ENCODE measurements around the gene CAPN1.

Gene CAPN1
- long read RNA-seq, partial matches to known transcripts = 55 of 828 reads
- long read RNA-seq, other reads (novel, unspliced or antisense) = 773 of 828 reads

- Histone ChIP-seq H3K27me3 (ENCODE audit: insufficient read depth, poor library complexity, severe bottlenecking) (no peaks in the 10 kb centered on the region), H3K27ac (replicated peaks) (peak within 1 kb of the TSS; percentile 70), H3K4me3 (replicated peaks; ENCODE audit: insufficient read depth, low read length) (peak within 1 kb of the TSS; percentile 97)
- peak; percentile 85 to 88 for DNase-seq (ENCODE audit: low read depth in 1 of 2, low spot score in 1 of 2)
- TF ChIP-seq GABPA (IDR thresholded peaks at IDR 0.05; ENCODE audit: low read depth) (no peak), SPI1 (IDR thresholded peaks at IDR 0.05; ENCODE audit: borderline replicate concordance, low read depth) (no peak), POLR2AphosphoS5 (IDR thresholded peaks at IDR 0.05; ENCODE audit: low read depth) (no peak), REST (IDR thresholded peaks at IDR 0.05; ENCODE audit: insufficient replicate concordance, low read depth) (no peak)
- TF ChIP-seq, protein P1, sequence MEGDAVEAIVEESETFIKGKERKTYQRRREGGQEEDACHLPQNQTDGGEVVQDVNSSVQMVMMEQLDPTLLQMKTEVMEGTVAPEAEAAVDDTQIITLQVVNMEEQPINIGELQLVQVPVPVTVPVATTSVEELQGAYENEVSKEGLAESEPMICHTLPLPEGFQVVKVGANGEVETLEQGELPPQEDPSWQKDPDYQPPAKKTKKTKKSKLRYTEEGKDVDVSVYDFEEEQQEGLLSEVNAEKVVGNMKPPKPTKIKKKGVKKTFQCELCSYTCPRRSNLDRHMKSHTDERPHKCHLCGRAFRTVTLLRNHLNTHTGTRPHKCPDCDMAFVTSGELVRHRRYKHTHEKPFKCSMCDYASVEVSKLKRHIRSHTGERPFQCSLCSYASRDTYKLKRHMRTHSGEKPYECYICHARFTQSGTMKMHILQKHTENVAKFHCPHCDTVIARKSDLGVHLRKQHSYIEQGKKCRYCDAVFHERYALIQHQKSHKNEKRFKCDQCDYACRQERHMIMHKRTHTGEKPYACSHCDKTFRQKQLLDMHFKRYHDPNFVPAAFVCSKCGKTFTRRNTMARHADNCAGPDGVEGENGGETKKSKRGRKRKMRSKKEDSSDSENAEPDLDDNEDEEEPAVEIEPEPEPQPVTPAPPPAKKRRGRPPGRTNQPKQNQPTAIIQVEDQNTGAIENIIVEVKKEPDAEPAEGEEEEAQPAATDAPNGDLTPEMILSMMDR (IDR thresholded peaks at IDR 0.05; ENCODE audit: insufficient read depth, low read length) = no peak
Observed at GRCh38 chr11:65181569-65182257, at the start of gene CAPN1. Gene CAPN1 (plus strand): TSS chr11:65181928. CDS start chr11:65182702, 774 bp downstream.

GRCh38 chr11:65132238-65132987, 49.3 kb upstream of the CAPN1 start:
- no peak overlapping the region for H3K4me3 ChIP-seq (replicated peaks; ENCODE audit: insufficient read depth, low read length)
- H3K27ac ChIP-seq (replicated peaks) = peak overlapping the region; percentile 23; the same call in 1 of the 2 replicates
- DNase-seq (ENCODE audit: low read depth in 1 of 2, low spot score in 1 of 2) = no peak
- no peak for TF ChIP-seq REST (IDR thresholded peaks at IDR 0.05; ENCODE audit: insufficient replicate concordance, low read depth)
- 0 out of 2 replicates have a peak, but pooled peaks have one; percentile 2 for TF ChIP-seq SPI1 (IDR thresholded peaks at IDR 0.05; ENCODE audit: borderline replicate concordance, low read depth)
- TF ChIP-seq, protein P1 (IDR thresholded peaks at IDR 0.05; ENCODE audit: insufficient read depth, low read length) = no peak
- no peak for TF ChIP-seq GABPA (IDR thresholded peaks at IDR 0.05; ENCODE audit: low read depth)
- no peak for TF ChIP-seq POLR2AphosphoS5 (IDR thresholded peaks at IDR 0.05; ENCODE audit: low read depth)
- no peaks in the 10 kb centered on the region for H3K27me3 ChIP-seq (ENCODE audit: insufficient read depth, poor library complexity, severe bottlenecking)

DNA sequence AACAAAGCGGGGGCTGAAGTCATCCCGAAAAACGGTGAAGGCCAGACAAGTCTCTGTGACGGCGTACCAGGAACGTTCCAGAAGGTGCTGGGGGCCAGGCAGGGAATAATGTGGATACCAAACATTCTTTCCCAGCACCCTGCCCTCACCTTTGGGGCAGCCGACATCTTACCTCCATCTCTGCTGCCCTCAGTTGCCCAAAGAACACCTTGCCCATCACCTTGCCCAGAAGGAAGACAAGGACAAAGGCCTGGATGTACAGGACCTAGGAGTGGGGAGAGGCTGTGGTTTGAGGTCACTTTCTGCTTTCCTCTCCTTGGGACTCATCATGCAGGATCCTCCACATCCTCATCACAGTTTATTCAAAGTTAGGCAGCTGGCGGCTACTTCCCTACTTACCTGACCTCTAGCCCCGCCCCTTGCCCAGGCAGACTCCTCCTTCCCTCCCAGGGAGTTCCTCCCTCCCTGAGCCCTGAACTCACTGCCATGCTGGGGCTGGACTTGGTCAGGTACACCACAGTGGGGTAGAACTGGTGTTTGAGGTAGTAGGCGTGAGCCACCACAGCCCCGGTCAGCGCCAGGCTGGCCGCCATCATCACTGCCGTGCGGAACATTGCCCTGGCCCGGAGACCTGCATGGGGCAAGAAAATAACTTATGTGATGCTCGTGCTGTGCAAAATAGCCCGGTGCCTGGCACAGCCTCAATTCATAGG, 48.6 kb upstream of the CAPN1 start:
- peak overlapping the region; percentile 97 for H3K4me3 ChIP-seq (replicated peaks; ENCODE audit: insufficient read depth, low read length)
- H3K27ac ChIP-seq (replicated peaks) = peak overlapping the region; percentile 99
- no peaks in the 10 kb centered on the region for H3K27me3 ChIP-seq (ENCODE audit: insufficient read depth, poor library complexity, severe bottlenecking)
- peak; percentile 83 to 91 for DNase-seq (ENCODE audit: low read depth in 1 of 2, low spot score in 1 of 2)
- TF ChIP-seq POLR2AphosphoS5 (IDR thresholded peaks at IDR 0.05; ENCODE audit: low read depth) = no peak; the same call in 1 of the 2 replicates
- TF ChIP-seq SPI1 (IDR thresholded peaks at IDR 0.05; ENCODE audit: borderline replicate concordance, low read depth) = peak; percentile 76
